Breast epithelium (tissue), 4 donors: ENCODE results near the gene DACH1. TPM values are rescaled to one million over a fixed set of nuclear protein-coding genes. Genes with fewer than 3 reads are reported as not detected.

Experiments used
- DNase-seq, 2 donors: peaks; one replicate each; pipeline ENCODE4 v3.0.0-alpha.2; 2019; ENCODE audit warnings: low spot score in 2 of 2
- H3K27ac ChIP-seq, 2 donors: fragments of 200-600 bp; sonication (generic) in 1 of 2; one replicate each; pipeline ENCODE4 v1.5.1; 2016 to 2019; ENCODE audit warnings: mild to moderate bottlenecking in 1 of 2
- H3K27me3 ChIP-seq, 2 donors: fragments of 200-600 bp; sonication (generic) in 1 of 2; one replicate each; pipeline versions ENCODE4 v1.5.1 to v1.6.0; 2017 to 2019; ENCODE audit warnings: control low read depth in 1 of 2, mild to moderate bottlenecking in 1 of 2
- H3K36me3 ChIP-seq: fragments of 200-600 bp; one replicate; pipeline ENCODE4 v1.5.1; 2019
- H3K4me1 ChIP-seq, 2 donors: fragments of 200-600 bp; sonication (generic); one replicate each; pipeline ENCODE4 v1.5.1; 2016 to 2019; ENCODE audit warnings: control low read depth in 1 of 2
- H3K4me3 ChIP-seq, 3 donors: fragments of 200-600 bp; sonication (generic); 1 replicate in 2 of 3; 2 replicates in 1 of 3; pipeline ENCODE4 v1.5.1; 2016 to 2019; ENCODE audit warnings: mild to moderate bottlenecking in 3 of 3, moderate library complexity in 2 of 3
- H3K9me3 ChIP-seq, 2 donors: fragments of 200-600 bp; sonication (generic) in 1 of 2; one replicate each; pipeline ENCODE4 v1.5.1; 2016 to 2019; ENCODE audit warnings: control low read depth in 1 of 2
- CTCF ChIP-seq, 3 donors: fragments of 450-650 bp; IDR thresholded peaks; one replicate each; pipeline ENCODE4 v1.5.1; 2016 to 2017; ENCODE audit warnings: antibody characterized with exemption in 3 of 3, mild to moderate bottlenecking in 3 of 3, moderate library complexity in 3 of 3
- POLR2A ChIP-seq: fragments of 450-650 bp; IDR thresholded peaks from one replicate; pipeline ENCODE4 v1.6.1; 2016; ENCODE audit warnings: antibody characterized with exemption, mild to moderate bottlenecking, moderate library complexity
- POLR2AphosphoS5 ChIP-seq, 3 donors: sonication (generic); formaldehyde crosslinking; IDR thresholded peaks; one replicate each; pipeline ENCODE4 v1.6.1; 2017; ENCODE audit warnings: antibody characterized with exemption in 3 of 3
- intact Hi-C: fragments of 100-400 bp; cut with DNase I; formaldehyde crosslinking; loops from one replicate; pipeline ENCODE4 v1.15.1; 2023; ENCODE audit warnings: low total_unique reads
- total RNA-seq, 3 donors: library from RNA; depleted of rRNA; stranded (reverse); fragments of >200 nt; gene quantifications; one replicate each; pipeline ENCODE4 v1.1.0, GENCODE V29; 2016

DACH1 gene
- total RNA-seq, 3 donors from 2014 or later = 2.2 to 13.9 (median 11.5) TPM

- Histone ChIP-seq H3K4me1 (no peaks in the 10 kb centered on the region), H3K27me3 (no peaks in the 10 kb centered on the region), H3K36me3 (no peaks in the 10 kb centered on the region), H3K9me3 (no peaks in the 10 kb centered on the region), H3K4me3 (no peak overlapping the region), H3K27ac (no peak overlapping the region)
- TF ChIP-seq CTCF (IDR thresholded peaks at IDR 0.05) (no peak), POLR2AphosphoS5 (IDR thresholded peaks at IDR 0.05) (no peak), POLR2A (no peak)
- intact Hi-C loops = no loop called here
- no peak for DNase-seq
These were observed 385.5 kb downstream of the DACH1 start for GRCh38 chr13:71481501-71481900.

GRCh38 chr13:71481046-71481445 lies 386.0 kb downstream of the DACH1 start:
- H3K27me3 ChIP-seq = no peaks in the 10 kb centered on the region
- H3K36me3 ChIP-seq = no peaks in the 10 kb centered on the region
- no peak for DNase-seq
- no peaks in the 10 kb centered on the region for H3K9me3 ChIP-seq
- H3K4me3 ChIP-seq = no peak overlapping the region
- intact Hi-C loops = no loop called here
- no peak for TF ChIP-seq POLR2AphosphoS5 (IDR thresholded peaks at IDR 0.05)
- no peak for TF ChIP-seq POLR2A
- no peak for TF ChIP-seq CTCF (IDR thresholded peaks at IDR 0.05)
- H3K27ac ChIP-seq = no peak overlapping the region
- H3K4me1 ChIP-seq = no peaks in the 10 kb centered on the region

GRCh38 chr13:71477735-71478134 lies 389.3 kb downstream of the DACH1 start:
- DNase-seq = no peak
- Histone ChIP-seq H3K4me1 (no peaks in the 10 kb centered on the region), H3K36me3 (no peaks in the 10 kb centered on the region), H3K9me3 (no peaks in the 10 kb centered on the region), H3K27ac (no peak overlapping the region), H3K4me3 (no peak overlapping the region), H3K27me3 (no peaks in the 10 kb centered on the region)
- TF ChIP-seq POLR2A (no peak), CTCF (IDR thresholded peaks at IDR 0.05) (no peak), POLR2AphosphoS5 (IDR thresholded peaks at IDR 0.05) (no peak)
- intact Hi-C loops = no loop called here

- DNase-seq = no peak
- no peaks in the 10 kb centered on the region for H3K27me3 ChIP-seq
- intact Hi-C loops = no loop called here
- no peaks in the 10 kb centered on the region for H3K9me3 ChIP-seq
- H3K36me3 ChIP-seq = no peaks in the 10 kb centered on the region
- H3K27ac ChIP-seq = no peak overlapping the region
- H3K4me3 ChIP-seq = no peak overlapping the region
- no peaks in the 10 kb centered on the region for H3K4me1 ChIP-seq
- TF ChIP-seq POLR2A = no peak
- TF ChIP-seq CTCF (IDR thresholded peaks at IDR 0.05) = no peak
- no peak for TF ChIP-seq POLR2AphosphoS5 (IDR thresholded peaks at IDR 0.05)
These were observed 392.1 kb downstream of the DACH1 start for GRCh38 chr13:71474936-71475335.

GRCh38 chr13:71469626-71470025 lies 397.4 kb downstream of the DACH1 start:
- Histone ChIP-seq H3K27ac (no peak overlapping the region), H3K27me3 (no peaks in the 10 kb centered on the region), H3K4me1 (no peaks in the 10 kb centered on the region), H3K9me3 (no peaks in the 10 kb centered on the region), H3K36me3 (no peaks in the 10 kb centered on the region), H3K4me3 (no peak overlapping the region)
- intact Hi-C loops = no loop called here
- TF ChIP-seq POLR2A (no peak), POLR2AphosphoS5 (IDR thresholded peaks at IDR 0.05) (no peak), CTCF (IDR thresholded peaks at IDR 0.05) (no peak)
- DNase-seq = no peak
